ENCODE results near the gene NAA20. TPM values are rescaled to one million over a fixed set of nuclear protein-coding genes. Genes with fewer than 3 reads are reported as not detected.

Gene NAA20
- total RNA-seq, 1 experiment from 2014 or later, result 82.6 TPM

GRCh38 chr20:19981031-19981451 lies 36.1 kb upstream of the NAA20 start:
- H3K9me3 ChIP-seq (ENCODE audit: low read depth, low read length, poor library complexity, severe bottlenecking), result no peaks in the 10 kb centered on the region
- H3K36me3 ChIP-seq (ENCODE audit: insufficient read depth, low read length, poor library complexity, severe bottlenecking), result no peaks in the 10 kb centered on the region
- TF ChIP-seq CTCF (conservative IDR thresholded peaks at IDR 0.05; ENCODE audit: low read depth, low read length), result no peak
- TF ChIP-seq EZH2 (IDR thresholded peaks at IDR 0.05; ENCODE audit: borderline replicate concordance, low read depth, low read length, poor library complexity, severe bottlenecking), result no peak
- H3K27ac ChIP-seq (ENCODE audit: low read depth, low read length, poor library complexity, severe bottlenecking), result no peak overlapping the region
- no peaks in the 10 kb centered on the region for H3K27me3 ChIP-seq (replicated peaks; ENCODE audit: insufficient read depth, low read depth, low read length, poor library complexity)
- ChIA-PET POLR2A (ENCODE audit: low non-redundant PET) (no interaction called here), CTCF (no interaction called here)
- intact Hi-C loops (cut with micrococcal nuclease; ENCODE audit: unreplicated experiment), result no loop called here
- peak; percentile 24 for DNase-seq (ENCODE audit: low spot score)
- no peak overlapping the region for H3K4me3 ChIP-seq (ENCODE audit: low read depth, low read length, poor library complexity, severe bottlenecking)
- no TSS peak for BruUV-seq (replicated peaks)
- H3K4me1 ChIP-seq (ENCODE audit: insufficient read depth, low read length, poor library complexity, severe bottlenecking), result peaks cover 12% of the 10 kb centered on the region

- Histone ChIP-seq H3K36me3 (ENCODE audit: insufficient read depth, low read length, poor library complexity, severe bottlenecking) (no peaks in the 10 kb centered on the region), H3K4me1 (ENCODE audit: insufficient read depth, low read length, poor library complexity, severe bottlenecking) (peaks cover 22% of the 10 kb centered on the region), H3K9me3 (ENCODE audit: low read depth, low read length, poor library complexity, severe bottlenecking) (no peaks in the 10 kb centered on the region), H3K4me3 (ENCODE audit: low read depth, low read length, poor library complexity, severe bottlenecking) (no peak overlapping the region), H3K27ac (ENCODE audit: low read depth, low read length, poor library complexity, severe bottlenecking) (no peak overlapping the region), H3K27me3 (replicated peaks; ENCODE audit: insufficient read depth, low read depth, low read length, poor library complexity) (no peaks in the 10 kb centered on the region)
- POLR2A ChIA-PET (ENCODE audit: low non-redundant PET), result no interaction called here
- BruUV-seq (replicated peaks), result no TSS peak
- intact Hi-C loops (cut with micrococcal nuclease; ENCODE audit: unreplicated experiment), result no loop called here
- no peak for DNase-seq (ENCODE audit: low spot score)
- CTCF ChIA-PET, result no interaction called here
- TF ChIP-seq EZH2 (IDR thresholded peaks at IDR 0.05; ENCODE audit: borderline replicate concordance, low read depth, low read length, poor library complexity, severe bottlenecking), result no peak
- no peak for TF ChIP-seq CTCF (conservative IDR thresholded peaks at IDR 0.05; ENCODE audit: low read depth, low read length)
These were observed 30.7 kb upstream of the NAA20 start for GRCh38 chr20:19986419-19986818.

- POLR2A ChIA-PET (ENCODE audit: low non-redundant PET), result no interaction called here
- H3K4me1 ChIP-seq (ENCODE audit: insufficient read depth, low read length, poor library complexity, severe bottlenecking), result peaks cover 27% of the 10 kb centered on the region
- intact Hi-C loops (cut with micrococcal nuclease; ENCODE audit: unreplicated experiment), result no loop called here
These were observed 30.1 kb upstream of the NAA20 start for GRCh38 chr20:19987046-19987445.

More at GRCh38 chr20:19987046-19987445, 30.1 kb upstream of the NAA20 start:
- no TSS peak for BruUV-seq (replicated peaks)
- Histone ChIP-seq H3K4me3 (ENCODE audit: low read depth, low read length, poor library complexity, severe bottlenecking) (no peak overlapping the region), H3K9me3 (ENCODE audit: low read depth, low read length, poor library complexity, severe bottlenecking) (no peaks in the 10 kb centered on the region), H3K36me3 (ENCODE audit: insufficient read depth, low read length, poor library complexity, severe bottlenecking) (no peaks in the 10 kb centered on the region), H3K27me3 (replicated peaks; ENCODE audit: insufficient read depth, low read depth, low read length, poor library complexity) (no peaks in the 10 kb centered on the region), H3K27ac (ENCODE audit: low read depth, low read length, poor library complexity, severe bottlenecking) (no peak overlapping the region)
- CTCF ChIA-PET, result no interaction called here
- no peak for DNase-seq (ENCODE audit: low spot score)
- TF ChIP-seq EZH2 (IDR thresholded peaks at IDR 0.05; ENCODE audit: borderline replicate concordance, low read depth, low read length, poor library complexity, severe bottlenecking) (no peak), CTCF (conservative IDR thresholded peaks at IDR 0.05; ENCODE audit: low read depth, low read length) (no peak)
